Colonic mucosa (tissue), 4 donors: ENCODE measurements around the gene MLC1. TPM values are rescaled to one million over a fixed set of nuclear protein-coding genes. Genes with fewer than 3 reads are reported as not detected.

Experiments used
- DNase-seq: peaks from one replicate; pipeline ENCODE4 v3.0.0-alpha.2; 2020
- H3K27ac ChIP-seq: fragments of 200-600 bp; one replicate; pipeline ENCODE4 v1.8.0; 2021
- H3K27me3 ChIP-seq: fragments of 200-600 bp; one replicate; pipeline ENCODE4 v1.8.0; 2021
- H3K36me3 ChIP-seq: fragments of 200-600 bp; one replicate; pipeline ENCODE4 v1.8.0; 2021
- H3K4me1 ChIP-seq: fragments of 200-600 bp; one replicate; pipeline ENCODE4 v1.8.0; 2021; ENCODE audit warnings: mild to moderate bottlenecking
- H3K4me3 ChIP-seq: fragments of 200-600 bp; one replicate; pipeline ENCODE4 v1.8.0; 2021
- H3K9ac ChIP-seq, 2 donors: one replicate each; pipeline ENCODE4 v1.7.0; 2013; ENCODE audit warnings: control low read depth in 2 of 2, low read depth in 2 of 2, low read length in 2 of 2
- H3K9me3 ChIP-seq: fragments of 200-600 bp; one replicate; pipeline ENCODE4 v1.8.0; 2021
- CTCF ChIP-seq: fragments of 200-600 bp; IDR thresholded peaks from one replicate; pipeline ENCODE4 v1.8.0; 2022; ENCODE audit warnings: antibody characterized with exemption, mild to moderate bottlenecking
- intact Hi-C: fragments of 100-400 bp; cut with DNase I; formaldehyde crosslinking; loops from one replicate; pipeline ENCODE4 v1.14.1; 2022
- total RNA-seq, 2 donors: library from RNA; stranded (reverse); fragmentation: NEBNext Ultra II Directional in 1 of 2; extraction: Animal tissue kit (Norgen Biotek cat#: 25700) in 1 of 2; gene quantifications; one replicate each; pipeline ENCODE4 v1.2.1, GENCODE V29; 2021
- donor health status: healthy.
- donor health status: DM: no; HTN: no; CAD: no.
- donor health status: DM: no; HTN: no; CAD: no.

MLC1 gene
- total RNA-seq, 2 donors from 2014 or later = not detected

GRCh38 chr22:50053861-50054260 is 31.4 kb downstream of the MLC1 start:
- Histone ChIP-seq H3K9me3 (no peaks in the 10 kb centered on the region), H3K27me3 (peaks cover 6% of the 10 kb centered on the region), H3K27ac (no peak overlapping the region), H3K9ac (no peak overlapping the region), H3K4me3 (no peak overlapping the region), H3K36me3 (no peaks in the 10 kb centered on the region), H3K4me1 (no peaks in the 10 kb centered on the region)
- intact Hi-C loops = no loop called here
- no peak for TF ChIP-seq CTCF
- no peak for DNase-seq

GRCh38 chr22:50051930-50052329 is 33.3 kb downstream of the MLC1 start:
- H3K36me3 ChIP-seq = no peaks in the 10 kb centered on the region
- intact Hi-C loops = no loop called here
- H3K9me3 ChIP-seq = no peaks in the 10 kb centered on the region
- H3K27ac ChIP-seq = no peak overlapping the region
- no peaks in the 10 kb centered on the region for H3K27me3 ChIP-seq
- H3K4me1 ChIP-seq = no peaks in the 10 kb centered on the region
- H3K9ac ChIP-seq = no peak overlapping the region
- H3K4me3 ChIP-seq = no peak overlapping the region
- no peak for TF ChIP-seq CTCF
- no peak for DNase-seq

- H3K4me1 ChIP-seq = no peaks in the 10 kb centered on the region
- H3K36me3 ChIP-seq = no peaks in the 10 kb centered on the region
- no peaks in the 10 kb centered on the region for H3K9me3 ChIP-seq
- H3K27ac ChIP-seq = no peak overlapping the region
- DNase-seq = no peak
- TF ChIP-seq CTCF = no peak
- intact Hi-C loops = no loop called here
- no peaks in the 10 kb centered on the region for H3K27me3 ChIP-seq
- H3K4me3 ChIP-seq = no peak overlapping the region
- no peak overlapping the region for H3K9ac ChIP-seq
These were observed 35.7 kb downstream of the MLC1 start for GRCh38 chr22:50049299-50050195.

- intact Hi-C loops = no loop called here
- no peak for DNase-seq
- no peaks in the 10 kb centered on the region for H3K36me3 ChIP-seq
- no peak overlapping the region for H3K27ac ChIP-seq
- no peaks in the 10 kb centered on the region for H3K9me3 ChIP-seq
- H3K4me3 ChIP-seq = no peak overlapping the region
- TF ChIP-seq CTCF = no peak
- no peaks in the 10 kb centered on the region for H3K4me1 ChIP-seq
- no peak overlapping the region for H3K9ac ChIP-seq
- H3K27me3 ChIP-seq = no peaks in the 10 kb centered on the region
These were observed 36.4 kb downstream of the MLC1 start for GRCh38 chr22:50048836-50049235.

- Histone ChIP-seq H3K36me3 (no peaks in the 10 kb centered on the region), H3K9me3 (no peaks in the 10 kb centered on the region), H3K4me3 (no peak overlapping the region), H3K27me3 (no peaks in the 10 kb centered on the region), H3K27ac (no peak overlapping the region), H3K9ac (no peak overlapping the region), H3K4me1 (no peaks in the 10 kb centered on the region)
- DNase-seq = no peak
- no peak for TF ChIP-seq CTCF
- intact Hi-C loops = no loop called here
These were observed 37.0 kb downstream of the MLC1 start for GRCh38 chr22:50048061-50048765.
